NCI-H226 (cell line): ENCODE results near the gene ESR2.
A peak's percentile ranks its signal among the peaks of the same experiment; 100 is the strongest.

Source experiments
- DNase-seq: peaks from one replicate; pipeline ENCODE4 v3.0.0-alpha.2; 2015

ESR2 gene

DNA sequence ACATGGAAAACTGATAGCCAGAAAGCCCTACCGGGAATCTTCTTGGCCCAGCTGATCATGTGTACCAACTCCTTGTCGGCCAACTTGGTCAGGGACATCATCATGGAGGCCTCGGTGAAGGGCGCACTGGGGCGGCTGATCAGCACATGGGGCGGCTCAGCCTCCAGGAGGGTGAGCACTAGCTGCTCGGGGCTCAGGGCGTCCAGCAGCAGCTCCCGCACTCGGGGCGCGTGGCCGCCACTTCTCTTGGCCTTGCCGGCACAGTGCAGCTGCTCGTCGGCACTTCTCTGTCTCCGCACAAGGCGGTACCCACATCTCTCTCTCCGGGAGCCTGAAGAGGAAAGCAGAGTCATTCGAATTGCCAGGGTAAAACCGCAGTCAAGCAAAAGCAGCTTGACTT is 33.8 kb downstream of the ESR2 start:
- DNase-seq: no peak

DNA sequence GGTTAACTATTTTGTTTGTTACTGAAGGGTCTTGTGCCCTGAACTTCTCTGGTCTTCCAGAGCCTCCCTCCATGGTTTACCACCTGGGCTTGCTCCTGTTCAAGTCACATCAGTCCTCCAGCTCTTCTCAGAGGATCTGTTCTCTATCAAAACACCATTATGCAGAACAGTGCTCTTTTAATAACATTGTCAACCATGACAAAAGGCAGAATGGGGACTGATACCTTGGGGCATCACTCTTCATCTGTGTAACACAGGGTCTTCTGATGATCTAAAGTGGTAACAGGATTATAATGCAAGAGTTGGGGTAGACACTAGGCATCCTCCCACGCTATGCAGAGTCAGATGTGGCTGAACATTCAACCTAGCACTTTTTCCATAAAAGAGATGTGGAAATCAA is 38.4 kb downstream of the ESR2 start:
- DNase-seq: no peak

GRCh38 chr14:64253672-64254071 is 40.5 kb downstream of the ESR2 start:
- peak; percentile 16 for DNase-seq

DNA sequence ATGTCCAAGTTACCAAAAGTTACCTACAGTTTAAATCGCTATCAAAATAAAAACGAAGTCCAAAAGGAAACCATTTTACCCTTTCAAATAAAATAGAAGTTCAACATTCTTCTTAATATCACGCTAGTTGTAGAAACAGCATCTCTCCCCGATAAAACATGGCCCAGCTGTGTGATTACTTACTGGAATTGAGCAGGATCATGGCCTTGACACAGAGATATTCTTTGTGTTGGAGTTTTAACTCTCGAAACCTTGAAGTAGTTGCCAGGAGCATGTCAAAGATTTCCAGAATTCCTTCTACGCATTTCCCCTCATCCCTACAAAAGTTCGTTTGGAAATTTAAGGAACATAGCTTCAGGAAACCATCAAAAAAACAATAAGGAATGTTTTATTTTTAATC is 44.8 kb downstream of the ESR2 start:
- no peak for DNase-seq

GRCh38 chr14:64248689-64249088 is 45.5 kb downstream of the ESR2 start:
- DNase-seq: no peak

DNA sequence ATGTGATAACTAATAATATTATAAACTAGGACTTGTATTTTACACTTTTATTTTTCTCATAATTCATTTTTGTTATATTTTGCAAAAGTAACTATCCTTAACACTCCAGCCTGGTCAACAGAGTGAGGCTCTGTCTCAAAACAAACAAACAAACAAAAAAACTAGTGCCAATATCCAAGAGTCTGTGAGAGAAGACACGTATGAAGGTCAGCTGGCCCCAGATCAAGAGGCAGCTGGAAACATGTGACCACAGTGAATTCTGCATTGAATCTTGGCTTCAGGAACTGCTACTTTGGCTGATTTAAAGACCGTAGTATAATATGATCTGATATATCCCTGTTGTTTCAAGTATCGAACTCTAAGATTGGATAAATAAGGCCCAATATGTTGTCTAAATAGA is 47.0 kb downstream of the ESR2 start:
- no peak for DNase-seq

DNA sequence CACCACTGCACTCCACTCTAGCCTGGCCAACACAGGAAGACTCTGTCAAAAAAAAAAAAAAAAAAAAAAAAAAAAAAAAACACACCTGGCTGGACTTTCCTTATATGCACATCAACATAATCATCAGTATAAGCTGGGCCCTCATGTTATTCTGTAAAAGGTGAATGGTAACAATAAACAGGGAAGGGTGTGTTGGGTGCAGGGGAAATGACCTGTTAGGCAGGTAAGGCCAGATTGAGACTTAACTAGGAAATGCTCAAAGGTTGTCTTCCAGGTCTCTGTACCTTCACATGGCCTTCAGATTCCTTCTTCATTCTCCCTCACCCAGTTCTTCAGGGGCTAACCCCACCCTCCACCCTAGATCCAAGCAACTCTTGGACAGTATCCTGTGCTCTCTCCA is 47.5 kb downstream of the ESR2 start:
- DNase-seq: no peak

DNA sequence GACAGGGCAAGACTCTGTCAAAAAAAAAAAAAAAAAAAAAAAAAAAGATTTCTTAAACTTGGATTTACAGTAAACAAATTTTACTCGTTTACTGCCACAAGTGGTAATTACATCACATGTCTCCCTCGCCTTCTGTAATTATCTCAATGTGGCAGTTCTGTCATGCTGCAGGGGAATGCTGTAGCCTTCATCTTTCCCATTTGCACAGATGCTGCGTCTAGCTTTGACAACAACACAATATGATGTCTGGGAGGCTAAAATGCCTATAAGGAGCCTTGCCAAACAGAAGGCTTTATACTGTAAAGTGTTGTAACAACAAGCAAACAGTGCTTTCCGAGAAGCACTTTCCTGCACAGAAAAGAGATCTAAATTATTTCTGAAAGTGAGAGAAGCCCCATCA is 48.7 kb downstream of the ESR2 start:
- DNase-seq: no peak

DNA sequence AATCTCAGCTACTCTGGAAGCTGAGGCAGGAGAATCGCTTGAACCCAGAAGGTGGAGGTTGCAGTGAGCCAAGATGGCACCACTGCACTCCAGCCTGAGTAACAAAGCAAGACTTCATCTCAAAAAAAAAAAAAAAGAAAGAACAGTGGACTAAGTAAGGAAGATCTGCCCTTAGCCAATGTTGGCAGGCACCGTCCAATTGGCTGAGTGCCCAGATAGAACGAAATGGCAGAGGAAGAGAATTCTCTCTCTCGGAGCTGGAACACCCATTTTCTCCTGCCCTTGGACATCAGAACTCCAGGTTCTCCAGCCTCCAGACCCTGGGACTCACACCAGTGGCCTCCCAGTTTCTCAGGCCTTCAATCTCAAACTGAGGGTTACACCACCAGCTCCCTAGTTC is 49.9 kb downstream of the ESR2 start:
- peak; percentile 12 for DNase-seq

DNA sequence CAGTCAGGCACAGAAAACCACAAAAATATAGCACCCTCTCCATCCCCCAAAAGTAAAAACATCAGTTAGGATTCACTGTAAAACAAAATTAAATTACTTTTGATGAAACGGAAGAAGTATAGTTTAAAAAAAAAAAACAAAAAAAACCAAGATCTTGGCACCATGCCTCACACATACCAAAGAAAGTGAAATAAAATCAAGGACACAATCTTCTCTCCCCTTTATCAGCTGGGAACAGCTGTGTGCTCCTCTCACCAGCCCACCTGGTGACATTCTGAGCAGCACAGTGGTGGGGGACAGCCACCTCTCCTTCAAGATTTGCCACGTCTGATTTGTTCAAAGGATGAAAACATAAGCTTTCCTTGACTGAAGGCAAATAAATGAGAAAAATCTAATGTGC is 55.5 kb downstream of the ESR2 start:
- no peak for DNase-seq

DNA sequence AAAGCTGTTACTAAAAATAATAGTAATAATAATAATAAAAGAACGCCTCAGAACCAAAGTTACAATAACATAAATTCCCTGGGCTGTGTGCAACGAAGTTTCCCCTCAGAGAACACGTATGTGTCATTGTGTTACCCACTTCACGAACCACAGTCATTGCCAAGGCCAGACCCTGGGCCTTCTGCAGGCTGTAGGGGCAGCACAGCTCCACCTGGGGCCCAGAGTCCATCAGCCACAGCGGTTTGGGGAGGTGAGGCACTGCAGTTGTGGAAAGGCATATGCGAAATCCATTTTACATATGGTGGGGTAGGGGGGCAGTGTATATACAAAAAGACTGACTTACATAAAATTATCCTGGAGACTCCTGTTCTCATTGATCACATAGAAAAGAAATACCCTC is 56.1 kb downstream of the ESR2 start:
- no peak for DNase-seq

DNA sequence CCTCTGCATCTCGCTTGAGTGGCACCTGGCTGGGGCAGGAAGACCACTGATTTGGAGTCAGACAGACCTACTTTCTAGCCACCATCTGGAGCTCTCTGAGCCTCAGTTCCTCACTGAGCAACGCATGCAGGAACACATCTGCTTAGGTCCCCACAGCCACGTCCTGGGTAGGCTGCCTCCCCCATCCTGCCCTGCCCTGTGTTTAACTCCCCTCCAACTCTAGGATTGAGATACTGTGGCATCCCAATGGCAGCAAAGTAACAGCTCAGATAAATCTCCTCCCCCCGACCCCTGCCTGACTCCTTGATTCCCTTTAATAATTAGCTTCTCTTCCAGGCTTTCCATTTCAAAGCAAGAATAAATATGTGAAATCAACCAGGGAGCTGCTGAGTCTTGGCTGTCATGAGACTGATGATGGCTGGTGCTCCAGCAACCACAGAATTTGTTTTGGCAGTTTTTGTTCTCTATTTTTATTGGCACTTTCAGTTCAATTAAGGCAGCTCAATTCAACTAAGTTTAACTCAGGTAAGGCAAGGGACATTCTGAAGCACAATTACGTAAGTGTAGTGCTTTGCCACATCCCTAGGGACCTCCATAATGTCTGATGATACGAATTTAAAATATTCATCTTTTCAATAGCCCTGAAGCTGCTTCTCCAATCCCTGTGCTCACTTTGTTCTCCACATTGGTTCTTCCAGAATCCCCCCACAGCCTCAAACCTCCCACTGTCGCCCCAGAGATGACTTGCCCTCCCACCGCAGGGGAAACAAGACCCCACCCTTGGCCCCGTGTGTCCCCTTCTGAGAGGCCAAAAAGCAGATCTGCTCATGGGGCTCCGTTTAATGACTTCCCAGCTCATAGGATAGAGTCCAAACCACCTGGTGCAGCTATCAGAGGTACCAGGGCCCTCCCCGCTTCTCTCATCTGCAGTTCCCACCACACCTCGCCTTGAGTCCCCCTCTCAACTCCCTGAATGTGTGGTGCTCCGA is 58.2 kb downstream of the ESR2 start:
- no peak for DNase-seq

DNA sequence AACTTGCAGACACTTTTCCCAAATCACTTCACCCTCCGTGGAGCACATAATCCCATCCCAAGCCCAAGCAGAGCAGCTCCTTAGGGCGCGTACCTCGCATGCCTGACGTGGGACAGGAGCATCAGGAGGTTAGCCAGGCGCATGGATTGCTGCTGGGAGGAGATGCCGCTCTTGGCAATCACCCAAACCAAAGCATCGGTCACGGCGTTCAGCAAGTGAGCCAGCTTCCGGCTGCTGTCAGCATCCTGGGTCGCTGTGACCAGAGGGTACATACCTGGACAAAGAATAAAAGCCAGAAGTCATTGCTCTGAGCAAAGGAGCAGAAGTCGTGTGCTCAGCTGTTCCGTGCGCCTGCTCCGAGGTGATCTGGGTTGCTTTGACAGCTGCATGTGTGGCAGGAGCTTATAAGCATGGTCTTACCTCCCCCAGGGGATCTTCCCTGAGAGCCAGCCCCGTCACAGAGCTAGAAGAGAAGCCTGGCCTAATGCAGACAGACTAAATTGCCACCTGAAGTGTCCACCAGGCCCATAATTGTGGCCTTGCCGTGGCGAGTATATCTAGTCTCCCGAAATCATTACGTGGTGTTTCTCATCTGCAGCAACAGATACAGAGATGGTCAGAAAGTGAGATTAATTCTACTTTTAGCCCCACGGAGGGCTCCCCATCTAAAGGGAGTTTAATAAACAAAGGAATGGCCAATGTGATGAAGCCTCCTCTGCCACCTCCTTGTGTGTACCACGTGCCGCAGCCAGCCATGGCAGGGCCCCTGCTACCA is 59.1 kb downstream of the ESR2 start:
- no peak for DNase-seq

GRCh38 chr14:64233531-64234190 is 60.5 kb downstream of the ESR2 start:
- no peak for DNase-seq

DNA sequence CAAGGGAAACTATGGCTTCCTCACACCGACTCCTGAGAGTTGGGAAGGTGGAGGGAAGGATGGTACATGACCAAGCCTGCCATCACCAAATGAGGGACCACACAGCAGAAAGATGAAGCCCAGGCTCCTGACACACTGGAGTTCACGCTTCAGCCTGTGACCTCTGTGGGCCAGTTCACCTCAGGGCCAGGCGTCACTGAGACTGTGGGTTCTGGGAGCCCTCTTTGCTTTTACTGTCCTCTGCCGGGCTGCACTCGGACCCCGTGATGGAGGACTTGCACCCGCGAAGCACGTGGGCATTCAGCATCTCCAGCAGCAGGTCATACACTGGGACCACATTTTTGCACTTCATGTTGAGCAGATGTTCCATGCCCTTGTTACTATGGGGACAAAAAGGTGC is 61.2 kb downstream of the ESR2 start:
- DNase-seq: no peak

DNA sequence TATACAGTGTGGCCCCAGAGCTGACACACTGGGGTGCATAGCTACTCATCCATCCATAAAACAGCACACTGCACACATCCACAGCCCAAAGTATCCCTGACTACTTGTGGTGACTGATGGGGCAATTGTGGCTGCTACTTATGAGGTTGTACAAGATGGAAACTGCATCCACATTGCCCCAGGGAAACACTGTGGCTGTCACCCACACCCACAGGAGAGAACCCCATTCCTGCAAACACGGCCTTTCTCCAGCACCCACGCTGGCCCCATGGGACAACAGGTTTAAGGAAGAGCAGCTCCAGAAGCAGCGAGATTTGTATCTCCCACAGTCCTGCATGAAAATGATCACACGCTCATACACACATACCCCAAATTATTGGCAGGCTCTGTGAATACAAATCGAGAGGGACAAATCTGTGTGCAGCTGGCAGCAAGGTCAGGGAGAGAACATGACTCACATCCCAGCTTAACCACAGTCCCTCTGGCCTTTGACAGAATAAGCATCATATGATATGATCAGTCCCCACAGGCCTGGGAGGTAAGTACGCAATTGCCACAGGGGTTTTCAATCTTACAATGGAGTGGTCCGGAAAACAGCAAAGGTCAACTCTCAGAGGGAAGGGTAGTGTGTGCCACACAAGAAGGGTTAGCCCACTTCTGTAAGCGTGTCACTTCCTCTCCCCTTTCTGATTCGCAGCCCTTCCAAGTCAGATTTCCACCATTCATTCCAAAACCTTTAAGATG is 61.9 kb downstream of the ESR2 start:
- no peak for DNase-seq

- DNase-seq: no peak
These were observed 64.7 kb downstream of the ESR2 start for GRCh38 chr14:64229489-64229888.

- DNase-seq: no peak
These were observed 66.3 kb downstream of the ESR2 start for GRCh38 chr14:64227856-64228255.

DNA sequence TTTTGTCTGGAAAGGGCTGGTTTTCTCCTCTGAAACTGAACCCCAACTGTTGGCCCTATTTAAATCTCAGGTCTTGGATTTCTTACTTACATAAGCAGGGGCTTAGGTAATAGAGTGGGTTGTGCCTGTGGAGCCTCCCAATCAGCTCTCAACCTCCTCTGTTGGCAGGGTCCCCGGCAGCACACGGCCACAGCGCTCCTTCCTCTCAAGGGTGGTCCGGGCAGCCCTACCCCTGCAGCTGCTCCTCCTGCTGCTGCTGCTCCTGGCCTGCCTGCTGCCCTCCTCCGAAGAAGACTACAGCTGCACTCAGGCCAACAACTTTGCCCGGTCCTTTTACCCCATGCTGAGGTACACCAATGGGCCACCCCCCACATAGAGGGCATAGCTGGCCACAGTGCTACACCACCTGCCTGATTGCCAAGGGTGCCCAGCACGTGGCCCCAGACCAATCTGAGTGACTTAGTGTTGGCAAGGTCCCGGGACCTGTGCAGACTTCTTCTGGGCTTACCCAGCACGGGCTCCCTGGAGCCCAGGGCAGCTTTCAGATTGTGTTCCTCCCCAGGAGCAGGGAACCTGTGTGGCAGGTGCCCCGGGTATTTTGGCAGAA is 68.9 kb downstream of the ESR2 start:
- DNase-seq: no peak

DNA sequence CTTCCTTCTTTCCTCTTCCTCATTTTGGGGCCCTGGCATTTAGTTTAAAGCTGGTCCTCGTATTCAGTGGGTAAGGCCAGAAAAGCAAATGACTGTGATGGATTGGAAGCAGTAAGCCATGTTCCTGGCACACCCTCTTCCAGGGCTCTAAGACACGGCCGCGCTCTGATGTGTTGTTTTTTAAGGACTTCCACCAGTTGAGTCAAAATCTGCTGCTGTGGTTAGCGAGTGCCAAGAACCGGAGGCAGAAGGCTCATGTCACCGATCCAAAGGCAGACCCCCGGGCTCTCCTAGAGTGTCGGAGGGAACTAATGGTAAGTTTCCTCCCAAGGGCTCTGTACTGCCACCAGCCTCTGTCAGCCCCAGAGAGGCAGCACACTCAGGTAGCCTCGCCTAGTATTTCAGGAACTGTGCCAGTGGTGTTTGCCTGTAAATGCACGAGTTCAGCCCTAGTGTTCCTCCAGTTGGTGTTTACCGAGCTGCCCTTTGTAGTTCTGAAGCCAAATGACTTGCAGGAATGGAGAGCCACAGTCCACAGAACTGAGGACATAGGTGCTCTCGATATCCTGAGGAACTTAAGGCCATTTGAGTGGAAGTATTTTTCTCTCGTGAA is 72.7 kb downstream of the ESR2 start:
- no peak for DNase-seq

DNA sequence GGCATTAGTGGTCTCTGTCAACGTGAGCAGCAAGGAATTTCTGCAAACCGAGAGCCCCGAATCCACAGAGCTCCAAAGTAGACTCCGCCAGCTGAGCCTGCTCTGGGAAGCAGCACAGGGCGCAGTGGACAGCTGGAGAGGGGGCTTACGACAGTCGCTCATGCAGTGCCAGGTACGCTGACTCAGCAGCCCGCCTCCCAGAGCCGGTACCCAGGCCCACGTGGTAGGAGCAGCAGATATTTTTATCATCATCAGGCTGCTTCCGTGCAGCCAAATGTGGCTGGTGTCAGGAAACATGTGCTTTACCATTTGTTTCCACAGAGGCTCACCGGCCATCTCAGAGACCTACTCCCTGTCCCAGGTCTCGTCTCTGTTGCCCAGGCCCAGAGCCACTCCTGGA is 73.7 kb downstream of the ESR2 start:
- DNase-seq: no peak

DNA sequence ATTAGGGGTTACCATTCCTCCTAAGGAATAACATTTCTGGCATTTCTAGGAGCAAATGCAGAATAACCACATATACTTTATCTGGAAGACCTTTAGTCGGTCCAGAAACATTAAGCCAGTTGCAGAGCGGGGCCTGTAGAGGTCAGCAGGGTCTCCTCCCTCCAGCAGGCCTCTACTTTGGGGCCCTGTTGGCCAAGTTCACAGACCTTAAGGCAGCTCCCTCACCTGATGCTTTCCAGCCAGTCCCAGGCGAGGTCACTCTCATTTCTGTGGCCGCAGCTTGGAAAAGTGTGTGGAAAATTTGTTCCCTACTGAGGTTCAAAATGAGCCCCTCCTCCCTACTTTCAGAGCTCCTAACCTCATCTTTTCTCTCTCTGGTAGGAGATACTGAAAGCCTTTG is 74.1 kb downstream of the ESR2 start:
- no peak for DNase-seq
